Measurements from ENCODE around the gene CUX1.

Gene CUX1

GRCh38 chr7:102073931-102074880, 256.8 kb downstream of the CUX1 start:
- TF ChIP-seq EZH2phosphoT487 (IDR thresholded peaks at IDR 0.05; ENCODE audit: borderline replicate concordance, low read length) = no peak
- TF ChIP-seq CTCF (IDR thresholded peaks at IDR 0.05; ENCODE audit: low read depth, low read length, poor library complexity, severe bottlenecking) = no peak
- Histone ChIP-seq H3K79me2 (ENCODE audit: control insufficient read depth, low read length) (peaks cover 43% of the 10 kb centered on the region), H3K9me2 (replicated peaks; ENCODE audit: control insufficient read depth, low read length) (no peaks in the 10 kb centered on the region)

GRCh38 chr7:102075126-102075525, 257.7 kb downstream of the CUX1 start:
- H3F3A ChIP-seq (ENCODE audit: control insufficient read depth, insufficient read depth) = no peaks in the 10 kb centered on the region
- H3K79me2 ChIP-seq (ENCODE audit: control insufficient read depth, low read length) = peaks cover 33% of the 10 kb centered on the region
- H3K27ac ChIP-seq (ENCODE audit: low read depth, low read length) = no peak overlapping the region
- no peak overlapping the region for H3K4me2 ChIP-seq (ENCODE audit: low read length)
- peaks cover 19% of the 10 kb centered on the region for H3K4me1 ChIP-seq (ENCODE audit: control insufficient read depth, low read length)
- no peaks in the 10 kb centered on the region for H3K9me2 ChIP-seq (replicated peaks; ENCODE audit: control insufficient read depth, low read length)
- TF ChIP-seq CTCF (IDR thresholded peaks at IDR 0.05; ENCODE audit: low read depth, low read length, poor library complexity, severe bottlenecking) (no peak), EZH2phosphoT487 (IDR thresholded peaks at IDR 0.05; ENCODE audit: borderline replicate concordance, low read length) (no peak)
- no peaks in the 10 kb centered on the region for H4K20me1 ChIP-seq (ENCODE audit: control insufficient read depth, insufficient read depth, low read depth, low read length)
- no peaks in the 10 kb centered on the region for H3K27me3 ChIP-seq (ENCODE audit: control insufficient read depth, low read length)
- no peaks in the 10 kb centered on the region for H3K9me3 ChIP-seq (ENCODE audit: control insufficient read depth, insufficient read depth, low read length)
- H3K36me3 ChIP-seq (ENCODE audit: control insufficient read depth, low read length) = peaks cover 77% of the 10 kb centered on the region
- no peak overlapping the region for H3K4me3 ChIP-seq (ENCODE audit: low read length)

More at GRCh38 chr7:102073931-102074880, 256.8 kb downstream of the CUX1 start:
- Histone ChIP-seq H3K4me3 (ENCODE audit: low read length) (no peak overlapping the region), H3K36me3 (ENCODE audit: control insufficient read depth, low read length) (peaks cover 77% of the 10 kb centered on the region), H3K9me3 (ENCODE audit: control insufficient read depth, insufficient read depth, low read length) (no peaks in the 10 kb centered on the region), H3K4me2 (ENCODE audit: low read length) (no peak overlapping the region), H3K4me1 (ENCODE audit: control insufficient read depth, low read length) (peaks cover 27% of the 10 kb centered on the region), H3F3A (ENCODE audit: control insufficient read depth, insufficient read depth) (no peaks in the 10 kb centered on the region), H3K27ac (ENCODE audit: low read depth, low read length) (no peak overlapping the region), H3K27me3 (ENCODE audit: control insufficient read depth, low read length) (no peaks in the 10 kb centered on the region), H4K20me1 (ENCODE audit: control insufficient read depth, insufficient read depth, low read depth, low read length) (0 out of 2 replicates have a peak, but pooled peaks cover under 1% of the 10 kb centered on the region)

- peaks cover 77% of the 10 kb centered on the region for H3K36me3 ChIP-seq (ENCODE audit: control insufficient read depth, low read length)
- TF ChIP-seq CTCF (IDR thresholded peaks at IDR 0.05; ENCODE audit: low read depth, low read length, poor library complexity, severe bottlenecking) (no peak), EZH2phosphoT487 (IDR thresholded peaks at IDR 0.05; ENCODE audit: borderline replicate concordance, low read length) (no peak)
- no peak overlapping the region for H3K4me2 ChIP-seq (ENCODE audit: low read length)
- H3K27ac ChIP-seq (ENCODE audit: low read depth, low read length) = no peak overlapping the region
- H3F3A ChIP-seq (ENCODE audit: control insufficient read depth, insufficient read depth) = no peaks in the 10 kb centered on the region
- no peaks in the 10 kb centered on the region for H3K27me3 ChIP-seq (ENCODE audit: control insufficient read depth, low read length)
- H3K4me1 ChIP-seq (ENCODE audit: control insufficient read depth, low read length) = peaks cover 19% of the 10 kb centered on the region
- no peak overlapping the region for H3K4me3 ChIP-seq (ENCODE audit: low read length)
- H3K9me2 ChIP-seq (replicated peaks; ENCODE audit: control insufficient read depth, low read length) = no peaks in the 10 kb centered on the region
- H3K79me2 ChIP-seq (ENCODE audit: control insufficient read depth, low read length) = peaks cover 29% of the 10 kb centered on the region
- H4K20me1 ChIP-seq (ENCODE audit: control insufficient read depth, insufficient read depth, low read depth, low read length) = no peaks in the 10 kb centered on the region
- no peaks in the 10 kb centered on the region for H3K9me3 ChIP-seq (ENCODE audit: control insufficient read depth, insufficient read depth, low read length)
Observed at GRCh38 chr7:102075553-102076135, 258.2 kb downstream of the CUX1 start.
